Body of pancreas (tissue), 4 donors: ENCODE results near the gene LETM1. TPM values are rescaled to one million over a fixed set of nuclear protein-coding genes. Genes with fewer than 3 reads are reported as not detected.
"Not testable (repeated sequence)": the region's sequence is repeated elsewhere in the genome, so short reads cannot be mapped to it uniquely, and the experiment has no call there.

Experiments used
- ATAC-seq: fragments of 150-250 bp; one replicate; pipeline ENCODE4 v1.9.1; 2016
- DNase-seq, 4 donors: peaks; one replicate each; pipeline ENCODE4 v3.0.0-alpha.2; 2019
- H3K27ac ChIP-seq, 4 donors: fragments of 200-600 bp; sonication (generic); 1 replicate in 3 of 4; 2 replicates in 1 of 4; pipeline versions ENCODE4 v1.5.1 to v1.6.1; 2016 to 2019; ENCODE audit warnings: mild to moderate bottlenecking in 1 of 4, mixed read lengths in 1 of 4, moderate library complexity in 1 of 4
- H3K27me3 ChIP-seq, 2 donors: fragments of 200-600 bp; sonication (generic); one replicate each; pipeline ENCODE4 v1.6.0; 2016; ENCODE audit warnings: mild to moderate bottlenecking in 1 of 2
- H3K36me3 ChIP-seq, 2 donors: fragments of 200-600 bp; sonication (generic); replicated peaks in 1 of 2; 2 replicates each; pipeline ENCODE4 v1.5.1; 2016; ENCODE audit warnings: low read depth in 2 of 2; ENCODE audit not compliant: insufficient read depth in 1 of 2
- H3K4me1 ChIP-seq: fragments of 200-600 bp; sonication (generic); one replicate; pipeline ENCODE4 v1.6.0; 2016
- H3K4me3 ChIP-seq, 2 donors: fragments of 200-600 bp; sonication (generic); 1 replicate in 1 of 2; 2 replicates in 1 of 2; pipeline ENCODE4 v1.5.1; 2016 to 2019
- H3K9me3 ChIP-seq, 3 donors: fragments of 200-600 bp; sonication (generic); 1 replicate in 2 of 3; 2 replicates in 1 of 3; pipeline ENCODE4 v1.5.1; 2016
- CTCF ChIP-seq, 7 experiments: fragments of 450-650 bp in 4 of 7; fragments of 200-600 bp in 3 of 7; sonication (generic) in 3 of 7; IDR thresholded peaks; one replicate each; pipeline ENCODE4 v1.5.1; 2016 to 2019; ENCODE audit warnings: antibody characterized with exemption in 7 of 7
- POLR2A ChIP-seq, 3 donors: fragments of 450-650 bp; IDR thresholded peaks; one replicate each; pipeline ENCODE4 v1.6.1; 2016; ENCODE audit warnings: antibody characterized with exemption in 3 of 3, mild to moderate bottlenecking in 2 of 3
- WGBS, 2 donors: methylation state at CpG; one replicate each; pipeline ENCODE4 v1.1.5; 2017; 5-methylcytosine and 5-hydroxymethylcytosine counted together
- intact Hi-C: fragments of 100-400 bp; cut with DNase I; formaldehyde crosslinking; loops from one replicate; pipeline ENCODE4 v1.15.1; 2023
- total RNA-seq, 2 donors: library from RNA; depleted of rRNA; stranded (reverse); fragments of >200 nt; gene quantifications; one replicate each; pipeline ENCODE4 v1.1.0, GENCODE V29; 2016

The LETM1 gene
- total RNA-seq, 2 donors from 2014 or later, result 23.3 to 52.4 TPM

GRCh38 chr4:1851160-1851559 lies 4.8 kb downstream of the LETM1 start:
- H3K27ac ChIP-seq, result peak overlapping the region in 2 of 4 donors; percentile 15 to 40
- H3K4me1 ChIP-seq, result peaks cover 48% of the 10 kb centered on the region
- ATAC-seq (no peak), DNase-seq (no peak)
- H3K36me3 ChIP-seq, result peaks cover 0 to 2% of the 10 kb centered on the region in 2 donors
- TF ChIP-seq POLR2A (IDR thresholded peaks at IDR 0.05) (no peak), CTCF (IDR thresholded peaks at IDR 0.05) (peak in 4 of 7 experiments; percentile 7 to 18 (median 12))
- intact Hi-C loops, result loop anchor here (10.0 kb wide), 1 partner anchor 54 kb away; no protein-coding TSS in a partner anchor
- H3K9me3 ChIP-seq, result no peaks in the 10 kb centered on the region
- no peak overlapping the region for H3K4me3 ChIP-seq
- H3K27me3 ChIP-seq, result no peaks in the 10 kb centered on the region
- 34 to 35% methylated on average over 6 to 11 of the region's 11 CpGs for WGBS, 2 donors

GRCh38 chr4:1850276-1850675 lies 5.7 kb downstream of the LETM1 start:
- no peak for TF ChIP-seq CTCF (IDR thresholded peaks at IDR 0.05)
- TF ChIP-seq POLR2A (IDR thresholded peaks at IDR 0.05), result no peak

GRCh38 chr4:1846580-1846979 lies 9.4 kb downstream of the LETM1 start:
- TF ChIP-seq POLR2A (IDR thresholded peaks at IDR 0.05), result no peak
- no peak for TF ChIP-seq CTCF (IDR thresholded peaks at IDR 0.05)
- WGBS, 2 donors, result 95 to 97% methylated on average over 2 of the region's 2 CpGs
- Histone ChIP-seq H3K36me3 (peaks cover 0 to 5% of the 10 kb centered on the region in 2 donors), H3K27me3 (no peaks in the 10 kb centered on the region), H3K27ac (no peak overlapping the region), H3K4me1 (peaks cover 10% of the 10 kb centered on the region), H3K9me3 (no peaks in the 10 kb centered on the region), H3K4me3 (no peak overlapping the region)
- DNase-seq, result no peak
- intact Hi-C loops, result no loop called here
- ATAC-seq, result no peak

More at GRCh38 chr4:1850276-1850675, 5.7 kb downstream of the LETM1 start:
- H3K27me3 ChIP-seq, result no peaks in the 10 kb centered on the region
- no peak overlapping the region for H3K27ac ChIP-seq
- no peak for DNase-seq
- H3K4me1 ChIP-seq, result peaks cover 47% of the 10 kb centered on the region
- no peaks in the 10 kb centered on the region for H3K9me3 ChIP-seq
- H3K36me3 ChIP-seq, result peaks cover 0 to 2% of the 10 kb centered on the region in 2 donors
- 91 to 98% methylated on average over 10 of the region's 10 CpGs for WGBS, 2 donors
- no peak overlapping the region for H3K4me3 ChIP-seq
- ATAC-seq, result no peak
- intact Hi-C loops, result loop anchor here (10.0 kb wide), 1 partner anchor 55 kb away; no protein-coding TSS in a partner anchor

GRCh38 chr4:1844618-1845017 lies 11.3 kb downstream of the LETM1 start:
- H3K27ac ChIP-seq, H3K4me1 ChIP-seq, ATAC-seq, intact Hi-C loops, H3K9me3 ChIP-seq, DNase-seq, H3K4me3 ChIP-seq, H3K27me3 ChIP-seq: not testable (repeated sequence)
- H3K36me3 ChIP-seq, result peaks cover 0 to 14% of the 10 kb centered on the region in 2 donors
- WGBS, 2 donors, result 88 to 97% methylated on average over 10 of the region's 10 CpGs

- TF ChIP-seq CTCF (IDR thresholded peaks at IDR 0.05), result no peak
- Histone ChIP-seq H3K36me3 (peaks cover 4 to 21% of the 10 kb centered on the region in 2 donors), H3K27me3 (no peaks in the 10 kb centered on the region), H3K4me3 (no peak overlapping the region), H3K9me3 (no peaks in the 10 kb centered on the region), H3K27ac (no peak overlapping the region), H3K4me1 (no peaks in the 10 kb centered on the region)
- intact Hi-C loops, result no loop called here
- 72 to 75% methylated on average over 2 to 10 of the region's 10 CpGs for WGBS, 2 donors
- peak; percentile 24 for ATAC-seq
- DNase-seq, result no peak
Measured at GRCh38 chr4:1843852-1844251, 12.1 kb downstream of the LETM1 start.
